CD4-positive, alpha-beta T cell treated with Interleukin-4 for 1 hour (primary cell): ENCODE results near the gene KIF5A.
"Not testable (repeated sequence)": the region's sequence is repeated elsewhere in the genome, so short reads cannot be mapped to it uniquely, and the experiment has no call there.

Experiments used
- DNase-seq, 2 donors: peaks; one replicate each; pipeline ENCODE4 v3.0.0-alpha.2; 2020 to 2022

Gene KIF5A

DNA sequence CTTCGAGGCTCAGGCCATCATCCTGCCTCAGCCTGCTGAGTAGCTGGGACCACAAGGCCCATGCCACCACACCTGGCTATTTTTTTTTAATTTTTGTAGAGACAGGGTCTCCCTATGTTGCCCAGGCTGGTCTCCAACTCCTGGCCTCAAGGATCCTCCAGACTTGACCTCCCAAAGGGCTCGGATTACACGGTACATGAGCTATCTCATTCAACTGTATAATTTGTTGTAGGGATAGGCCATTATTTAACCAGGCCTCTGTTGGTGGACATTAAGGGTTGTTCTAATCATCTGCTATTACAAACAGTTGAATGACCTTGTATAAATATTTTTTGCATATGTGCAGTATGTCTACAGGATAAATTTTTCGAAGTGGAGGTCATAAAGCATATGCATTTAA lies 9.0 kb downstream of the KIF5A start:
- DNase-seq = no peak

DNA sequence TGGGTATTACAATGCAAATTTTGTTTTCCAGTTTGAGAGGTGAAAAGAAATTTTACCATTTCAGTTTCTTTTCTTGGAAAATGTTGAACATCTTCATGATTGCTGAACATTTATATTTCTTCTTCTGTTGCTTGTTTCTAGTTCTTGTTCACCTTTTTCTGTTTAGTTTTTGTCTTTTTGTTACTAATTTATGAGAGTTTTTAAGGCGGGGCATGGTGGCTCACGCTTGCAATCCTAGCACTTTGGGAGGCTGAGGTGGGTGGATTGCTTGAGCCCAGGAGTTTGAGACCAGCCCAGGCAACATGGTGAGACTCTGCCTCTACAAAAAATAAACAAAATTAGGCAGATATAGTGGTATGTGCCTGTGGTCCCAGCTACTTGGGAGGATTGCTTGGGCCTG lies 10.7 kb downstream of the KIF5A start:
- no peak for DNase-seq

DNA sequence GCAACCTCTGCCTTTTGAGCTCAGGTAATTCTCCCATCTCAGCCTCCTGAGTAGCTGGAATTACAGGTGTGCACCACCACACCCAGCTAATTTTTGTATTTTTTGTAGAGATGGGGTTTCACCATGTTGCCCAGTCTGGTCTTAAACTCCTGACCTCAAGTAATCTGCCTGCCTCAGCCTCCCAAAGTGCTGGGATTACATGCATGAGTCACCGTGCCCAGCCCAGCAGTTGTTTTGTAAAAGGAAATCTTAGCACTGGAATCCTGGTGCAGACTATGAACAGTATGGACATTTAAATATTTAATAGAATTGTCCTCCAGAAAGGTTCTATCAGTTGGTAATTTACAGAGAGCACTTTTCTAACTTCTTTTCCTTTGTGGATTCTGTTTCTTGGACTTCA lies 11.3 kb downstream of the KIF5A start:
- not testable (repeated sequence) for DNase-seq

DNA sequence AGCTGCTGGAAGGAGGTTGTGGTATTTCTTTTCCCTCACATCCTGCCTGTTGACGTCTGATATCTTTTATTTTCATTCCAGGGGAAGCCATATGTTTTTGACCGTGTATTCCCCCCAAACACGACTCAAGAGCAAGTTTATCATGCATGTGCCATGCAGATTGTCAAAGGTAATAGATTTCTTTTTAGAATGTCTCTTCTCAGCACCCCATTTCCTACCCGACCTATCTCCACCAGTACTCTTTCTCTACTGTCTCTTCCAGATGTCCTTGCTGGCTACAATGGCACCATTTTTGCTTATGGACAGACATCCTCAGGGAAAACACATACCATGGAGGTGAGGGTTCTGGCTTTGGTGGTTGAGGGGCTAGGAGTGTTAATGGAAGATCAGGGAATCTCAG lies 13.5 kb downstream of the KIF5A start:
- DNase-seq = no peak

DNA sequence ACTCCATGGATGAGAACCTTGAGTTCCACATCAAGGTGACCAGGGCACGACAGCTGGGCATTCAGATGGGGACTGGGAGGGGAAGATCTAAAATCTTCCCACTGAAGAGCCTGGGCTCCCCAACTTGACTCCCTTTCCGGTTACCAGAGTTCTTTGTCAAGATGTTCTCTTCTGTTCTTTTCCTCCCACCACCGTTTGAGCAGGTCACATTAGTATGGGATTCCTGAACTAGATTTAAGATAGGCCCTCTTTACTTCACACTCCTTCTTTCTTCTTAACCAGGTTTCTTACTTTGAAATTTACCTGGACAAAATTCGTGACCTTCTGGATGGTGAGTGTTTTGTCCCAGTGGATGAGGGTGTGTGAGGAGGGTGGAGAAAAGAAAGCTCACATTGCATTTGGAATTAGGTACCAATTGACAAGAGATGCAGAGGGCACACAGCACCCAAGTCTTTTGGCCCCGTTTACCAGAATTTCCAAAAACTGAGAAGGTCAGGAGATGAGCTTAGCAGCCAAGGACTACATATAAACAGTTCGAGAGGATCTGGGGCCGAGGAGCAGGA lies 14.4 kb downstream of the KIF5A start:
- DNase-seq = no peak

DNA sequence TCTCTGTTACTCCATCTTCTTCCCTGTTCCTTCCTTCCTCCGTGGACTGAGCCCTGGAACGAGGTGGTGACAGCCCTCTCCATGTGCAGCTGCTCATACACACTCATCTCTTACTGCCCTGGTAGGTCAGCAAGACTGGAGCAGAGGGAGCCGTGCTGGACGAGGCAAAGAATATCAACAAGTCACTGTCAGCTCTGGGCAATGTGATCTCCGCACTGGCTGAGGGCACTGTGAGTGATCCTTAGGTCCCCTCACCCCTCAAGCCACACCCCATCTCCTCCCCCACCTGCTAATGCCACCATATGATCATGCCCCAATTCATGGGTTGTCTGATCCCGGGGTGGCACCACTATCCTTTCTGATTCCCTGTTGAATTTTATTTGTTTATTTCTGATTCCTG lies 19.0 kb downstream of the KIF5A start:
- no peak for DNase-seq

DNA sequence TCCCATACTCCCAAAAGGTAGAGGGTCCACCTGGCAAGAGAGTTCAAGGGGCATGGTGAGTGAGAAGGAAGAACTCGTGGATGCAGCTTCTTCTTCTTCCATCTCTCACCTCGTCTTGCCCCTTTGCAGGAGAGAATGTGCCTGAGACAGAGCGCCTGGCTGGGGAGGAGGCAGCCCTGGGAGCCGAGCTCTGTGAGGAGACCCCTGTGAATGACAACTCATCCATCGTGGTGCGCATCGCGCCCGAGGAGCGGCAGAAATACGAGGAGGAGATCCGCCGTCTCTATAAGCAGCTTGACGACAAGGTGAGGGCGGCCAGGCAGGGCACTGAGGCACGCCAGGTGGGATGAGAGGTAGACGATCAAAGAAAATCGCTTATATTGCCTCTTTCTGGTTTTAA lies 20.0 kb downstream of the KIF5A start:
- DNase-seq = no peak

DNA sequence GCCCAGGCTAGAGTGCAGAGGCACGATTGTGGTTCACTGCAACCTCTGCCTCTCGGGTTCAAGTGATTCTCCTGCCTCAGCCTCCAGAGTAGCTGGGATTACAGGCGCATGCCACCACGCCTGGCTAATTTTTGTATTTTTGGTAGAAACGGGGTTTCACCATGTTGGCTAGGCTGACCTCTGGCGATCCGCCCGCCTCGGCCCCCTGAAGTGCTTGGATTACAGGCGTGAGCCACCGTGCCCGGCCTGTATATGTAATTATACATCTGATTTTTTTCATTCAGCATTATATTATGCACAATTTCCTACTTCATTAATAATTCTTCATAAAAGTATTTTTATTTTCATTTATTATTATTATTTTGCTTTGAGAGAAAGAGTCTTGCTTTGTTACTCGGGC lies 20.6 kb downstream of the KIF5A start:
- not testable (repeated sequence) for DNase-seq

DNA sequence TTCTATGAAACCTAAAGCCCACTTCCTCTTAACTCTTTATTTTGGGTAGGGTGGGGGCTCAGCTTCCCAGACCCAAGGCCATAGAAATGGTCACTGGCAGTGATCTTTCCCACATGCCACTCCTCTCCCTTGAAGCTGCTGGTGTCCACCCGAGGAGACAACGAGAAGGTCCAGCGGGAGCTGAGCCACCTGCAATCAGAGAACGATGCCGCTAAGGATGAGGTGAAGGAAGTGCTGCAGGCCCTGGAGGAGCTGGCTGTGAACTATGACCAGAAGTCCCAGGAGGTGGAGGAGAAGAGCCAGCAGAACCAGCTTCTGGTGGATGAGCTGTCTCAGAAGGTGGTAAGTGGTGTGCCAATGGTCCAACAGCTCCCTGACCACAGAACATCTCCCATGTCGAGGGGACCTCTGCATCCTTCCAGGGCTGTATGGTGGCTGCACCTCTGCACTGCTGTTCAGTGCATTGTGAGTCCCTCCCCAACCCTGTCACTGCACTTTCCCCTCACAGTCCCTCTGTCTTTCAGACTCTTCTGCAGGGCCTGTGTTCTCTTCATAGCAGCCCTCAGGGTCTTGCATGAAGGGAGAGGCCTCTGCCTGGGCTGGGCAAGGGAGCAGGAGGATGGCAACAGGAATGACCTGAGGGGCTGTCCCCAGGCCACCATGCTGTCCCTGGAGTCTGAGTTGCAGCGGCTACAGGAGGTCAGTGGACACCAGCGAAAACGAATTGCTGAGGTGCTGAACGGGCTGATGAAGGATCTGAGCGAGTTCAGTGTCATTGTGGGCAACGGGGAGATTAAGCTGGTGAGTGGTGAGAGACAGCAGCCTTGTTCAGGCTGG lies 22.3 kb downstream of the KIF5A start:
- no peak for DNase-seq

DNA sequence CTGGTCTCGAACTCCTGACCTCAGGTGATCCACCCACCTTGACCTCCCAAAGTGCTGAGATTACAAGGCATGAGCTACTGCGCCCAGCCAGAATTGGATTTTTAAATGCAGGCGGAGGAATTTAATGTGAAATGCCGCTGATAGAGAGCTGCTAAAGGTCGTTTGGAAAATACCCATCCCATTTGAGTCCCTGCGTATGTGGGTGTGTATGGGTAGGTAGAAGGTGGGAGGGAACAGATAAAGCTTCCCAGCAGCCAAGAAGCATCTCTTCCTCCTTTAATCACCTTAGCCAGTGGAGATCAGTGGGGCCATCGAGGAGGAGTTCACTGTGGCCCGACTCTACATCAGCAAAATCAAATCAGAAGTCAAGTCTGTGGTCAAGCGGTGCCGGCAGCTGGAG lies 25.0 kb downstream of the KIF5A start:
- no peak for DNase-seq

DNA sequence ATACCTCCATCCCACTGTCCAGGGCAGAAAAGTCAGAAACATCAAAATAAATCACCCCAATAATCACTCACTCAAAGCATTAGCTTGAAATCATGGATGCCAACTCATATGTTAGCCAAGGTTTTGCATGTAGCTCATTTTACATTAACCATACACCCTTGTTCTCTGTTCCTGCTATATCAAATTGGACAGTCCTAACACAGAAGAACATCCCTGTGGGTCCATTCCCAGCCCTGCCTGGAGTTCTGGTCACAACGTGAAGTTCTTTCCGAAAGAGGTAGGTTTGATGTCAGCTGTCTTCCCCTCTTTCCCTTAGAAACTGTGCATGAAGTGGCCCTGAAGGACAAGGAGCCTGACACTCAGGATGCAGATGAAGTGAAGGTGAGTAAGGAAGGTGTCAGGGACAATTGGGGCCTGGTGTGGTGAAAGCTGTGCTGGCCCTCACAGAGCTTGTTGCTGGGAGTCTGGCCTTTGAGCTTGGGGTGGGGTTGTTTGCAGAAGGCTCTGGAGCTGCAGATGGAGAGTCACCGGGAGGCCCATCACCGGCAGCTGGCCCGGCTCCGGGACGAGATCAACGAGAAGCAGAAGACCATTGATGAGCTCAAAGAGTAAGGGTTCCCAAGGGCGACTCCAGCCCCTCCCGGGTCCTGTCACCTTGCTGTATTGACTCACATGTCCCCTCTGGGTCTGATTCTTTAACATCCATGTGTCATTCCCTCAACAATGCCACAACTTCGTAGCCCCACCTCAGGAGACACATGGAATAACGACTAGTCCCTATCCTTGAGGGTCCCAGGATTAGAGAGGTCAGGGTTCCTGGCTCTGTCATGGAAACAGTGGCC lies 26.1 kb downstream of the KIF5A start:
- no peak for DNase-seq

DNA sequence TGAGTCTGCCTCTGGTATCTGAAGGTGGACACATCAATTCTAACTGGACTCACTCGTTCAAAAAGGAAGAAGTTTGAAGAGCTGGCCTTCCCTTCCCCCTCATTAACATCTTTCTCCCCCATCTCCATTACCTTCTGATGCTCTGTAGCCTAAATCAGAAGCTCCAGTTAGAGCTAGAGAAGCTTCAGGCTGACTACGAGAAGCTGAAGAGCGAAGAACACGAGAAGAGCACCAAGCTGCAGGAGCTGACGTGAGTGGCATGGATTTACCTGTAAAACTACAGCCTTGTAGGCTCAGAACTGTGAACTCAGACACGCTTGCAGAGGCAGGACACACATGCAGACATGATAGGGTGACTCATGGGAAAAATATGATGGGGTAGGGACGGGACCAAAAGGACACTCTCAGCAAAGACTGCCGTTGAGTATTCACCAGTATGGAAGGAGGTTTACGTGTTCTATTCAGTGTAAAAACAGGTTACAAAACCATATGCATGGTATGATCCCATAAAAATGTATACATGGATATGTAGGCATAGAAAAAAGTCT lies 26.8 kb downstream of the KIF5A start:
- DNase-seq = no peak

DNA sequence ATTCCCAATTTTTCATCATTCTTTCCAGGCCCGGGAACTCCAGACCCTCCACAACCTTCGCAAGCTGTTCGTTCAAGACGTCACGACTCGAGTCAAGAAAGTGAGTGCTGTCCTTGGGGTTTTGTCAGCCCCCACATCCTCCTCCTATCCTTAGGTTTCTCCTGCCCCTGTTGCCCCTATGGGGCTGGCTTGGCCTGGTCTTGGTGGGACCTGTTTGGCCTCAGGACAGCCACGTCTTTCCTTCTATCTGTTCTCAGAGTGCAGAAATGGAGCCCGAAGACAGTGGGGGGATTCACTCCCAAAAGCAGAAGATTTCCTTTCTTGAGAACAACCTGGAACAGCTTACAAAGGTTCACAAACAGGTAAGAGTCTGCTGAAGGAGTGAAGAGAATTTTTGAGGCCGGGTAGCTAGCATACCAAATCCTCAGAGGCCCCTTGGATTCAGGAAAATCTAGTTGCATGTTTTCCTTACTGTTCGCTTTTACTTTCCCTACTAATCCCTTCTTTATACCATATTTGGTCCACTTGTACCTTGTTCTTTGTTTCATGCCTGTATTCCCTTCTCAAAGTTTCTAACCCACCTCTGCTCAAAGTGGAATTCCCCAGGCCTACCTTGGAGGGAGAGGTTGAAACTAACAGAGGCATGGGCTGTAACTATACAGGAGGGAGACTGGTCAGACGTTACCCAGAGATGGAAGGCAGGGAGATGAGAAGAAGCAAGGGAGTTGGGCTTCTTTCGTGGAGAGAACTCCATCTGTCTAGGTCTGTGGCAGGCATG lies 28.3 kb downstream of the KIF5A start:
- DNase-seq = no peak

DNA sequence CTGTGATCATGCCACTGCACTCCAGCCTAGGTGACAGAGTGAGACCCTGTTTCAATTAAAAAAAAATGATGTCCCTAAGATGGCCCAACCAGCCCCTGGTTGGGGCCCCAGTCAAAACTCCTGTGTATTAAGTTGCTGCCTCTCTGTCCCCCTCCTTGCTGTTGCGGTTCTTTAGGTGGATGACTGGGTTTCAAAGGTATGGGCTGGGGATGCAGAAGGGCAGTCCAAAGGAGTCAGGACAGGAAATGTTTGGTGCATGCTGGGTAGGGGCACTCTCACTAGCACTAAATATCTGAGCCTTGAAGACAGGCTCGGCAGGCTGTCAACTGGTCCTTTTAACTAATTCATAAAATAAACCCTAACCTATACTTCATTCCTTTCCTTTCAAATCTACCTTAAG lies 29.2 kb downstream of the KIF5A start:
- no peak for DNase-seq

DNA sequence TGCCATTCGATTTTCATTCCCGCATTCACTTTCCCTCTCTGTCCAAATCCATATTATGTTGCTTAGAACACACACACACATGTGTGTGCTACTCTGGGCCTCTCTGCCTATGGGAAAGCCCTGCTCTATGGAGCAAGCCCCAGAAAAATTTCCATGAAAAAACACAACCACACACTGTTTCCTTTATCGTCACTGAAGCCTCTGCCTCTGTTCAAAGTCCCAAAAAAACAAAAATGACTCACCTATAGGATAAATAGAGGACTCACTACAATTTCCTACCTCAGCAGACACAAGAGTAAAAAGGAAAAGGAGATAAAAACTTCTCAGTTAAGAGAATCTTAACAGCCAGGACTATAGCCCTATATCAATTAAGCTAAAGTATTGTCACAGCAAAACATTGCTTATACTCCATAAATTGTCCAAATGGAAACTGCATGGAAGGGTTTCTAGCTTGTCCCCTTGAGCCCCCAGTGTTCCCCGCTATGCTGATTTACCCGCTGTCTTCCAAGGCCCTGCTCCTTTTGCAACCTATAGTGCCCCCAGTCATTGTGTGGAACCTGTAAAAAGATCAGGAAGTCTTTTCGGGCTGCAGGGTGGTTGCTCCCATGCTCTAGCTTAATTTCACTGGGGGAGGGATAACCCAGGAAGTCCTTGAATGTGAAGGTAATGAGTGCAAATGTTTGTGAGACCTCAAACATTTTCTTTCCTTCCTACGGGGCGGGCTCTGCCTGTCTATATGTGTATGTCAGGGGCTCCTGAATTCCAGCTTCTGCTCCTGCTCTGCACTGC lies 30.0 kb downstream of the KIF5A start:
- no peak for DNase-seq

DNA sequence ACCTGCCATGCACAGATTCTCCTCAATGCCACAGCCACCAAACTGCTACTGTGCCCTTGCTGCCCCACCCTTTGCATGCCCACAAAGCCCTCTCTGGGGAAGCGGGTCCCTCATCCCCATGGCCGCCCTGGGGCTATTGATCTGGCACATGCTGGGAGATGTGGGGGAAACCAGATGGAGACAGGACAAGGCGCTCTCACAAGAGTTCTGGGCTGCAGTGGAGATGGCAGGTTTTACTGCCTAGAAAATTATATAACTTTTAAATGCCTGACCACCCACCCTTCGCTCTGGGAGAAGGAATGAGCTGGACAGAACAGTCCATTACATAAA lies 30.6 kb downstream of the KIF5A start:
- DNase-seq = no peak

DNA sequence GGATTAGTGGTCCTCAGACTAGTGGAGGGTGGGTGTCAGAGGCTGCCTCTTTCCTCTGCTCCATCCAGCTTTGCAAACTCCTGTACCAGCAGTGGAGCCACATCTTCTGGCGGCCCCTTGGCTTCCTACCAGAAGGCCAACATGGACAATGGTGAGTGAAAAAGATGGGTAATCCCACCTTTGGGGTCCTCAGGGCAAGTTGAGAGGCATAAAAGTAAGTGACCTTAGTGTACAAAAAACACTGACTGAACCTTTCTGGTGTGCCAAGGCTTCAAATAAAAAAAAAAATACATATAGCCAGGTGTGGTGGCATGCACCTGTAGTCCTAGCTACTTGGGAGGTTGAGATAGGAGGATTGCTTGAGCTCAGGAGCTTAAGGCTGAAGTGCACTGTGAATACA lies 32.0 kb downstream of the KIF5A start:
- no peak for DNase-seq

DNA sequence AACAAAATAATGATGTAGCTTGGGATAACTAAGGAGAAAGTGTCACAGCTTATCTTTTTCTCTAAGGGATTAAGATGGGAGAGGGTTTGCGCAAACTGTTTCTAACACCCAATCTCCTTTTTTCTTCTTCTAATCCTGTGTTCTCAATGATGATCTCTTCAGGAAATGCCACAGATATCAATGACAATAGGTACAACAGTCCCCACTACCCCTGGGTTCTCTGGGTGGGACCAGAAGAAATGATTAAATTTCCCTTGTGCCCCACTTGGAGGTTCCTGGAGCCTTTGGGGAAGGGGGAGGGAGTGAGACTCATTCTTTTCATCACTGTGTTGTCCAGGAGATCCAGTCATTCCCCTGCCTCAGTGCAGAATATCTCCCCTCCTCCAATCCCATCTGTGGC lies 32.6 kb downstream of the KIF5A start:
- no peak for DNase-seq

DNA sequence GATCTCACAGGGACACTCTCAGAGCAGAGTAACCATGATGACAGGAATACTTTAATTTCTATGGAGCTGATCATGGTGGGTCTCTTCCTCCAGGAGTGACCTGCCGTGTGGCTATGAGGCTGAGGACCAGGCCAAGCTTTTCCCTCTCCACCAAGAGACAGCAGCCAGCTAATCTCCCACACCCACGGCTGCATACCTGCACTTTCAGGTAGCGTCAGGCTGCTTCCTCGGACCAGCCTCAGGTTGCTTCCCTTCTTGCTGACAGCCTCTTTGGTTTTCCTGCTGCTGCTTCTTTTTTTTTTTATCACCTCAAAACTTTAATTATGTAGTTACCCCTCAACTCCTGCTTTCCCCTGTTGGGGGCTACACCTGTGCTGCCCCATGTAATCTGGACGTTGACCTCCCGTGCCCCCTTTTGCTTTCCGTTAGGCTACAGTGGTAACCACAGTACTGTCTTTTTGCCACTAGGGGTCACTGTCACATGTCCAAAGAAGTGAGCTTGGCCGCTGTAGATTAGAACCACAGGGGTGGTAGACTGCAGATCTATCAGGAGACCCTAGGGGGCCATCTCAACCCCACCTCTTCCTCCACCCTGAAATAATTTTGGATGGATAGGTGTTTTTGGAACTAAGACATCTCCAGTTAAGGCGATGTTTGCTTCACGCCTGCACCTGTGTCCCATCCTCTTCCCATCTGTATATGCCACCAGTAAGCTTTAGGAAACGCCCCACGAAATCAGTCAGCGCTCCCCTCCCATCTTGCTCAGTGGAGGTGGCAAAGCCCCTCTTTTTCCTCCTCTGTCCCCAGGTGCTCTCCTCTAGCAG lies 33.4 kb downstream of the KIF5A start:
- peak; percentile 83 to 87 for DNase-seq

DNA sequence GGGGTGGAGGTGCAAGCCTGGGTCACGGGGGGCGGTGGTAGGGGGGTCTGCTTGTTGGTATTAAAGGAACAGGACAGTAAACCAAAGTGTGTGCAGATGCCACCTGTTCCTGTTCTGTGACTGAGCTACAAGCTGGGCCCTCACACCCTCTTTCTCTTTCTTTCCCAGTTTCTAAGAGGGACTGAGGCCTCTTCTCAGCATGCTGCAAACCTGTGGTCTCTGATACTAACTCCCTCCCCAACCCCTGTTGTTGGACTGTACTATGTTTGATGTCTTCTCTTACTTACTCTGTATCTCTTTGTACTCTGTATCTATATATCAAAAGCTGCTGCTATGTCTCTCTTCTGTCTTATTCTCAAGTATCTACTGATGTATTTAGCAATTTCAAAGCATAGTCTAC lies 34.2 kb downstream of the KIF5A start:
- DNase-seq = no peak

DNA sequence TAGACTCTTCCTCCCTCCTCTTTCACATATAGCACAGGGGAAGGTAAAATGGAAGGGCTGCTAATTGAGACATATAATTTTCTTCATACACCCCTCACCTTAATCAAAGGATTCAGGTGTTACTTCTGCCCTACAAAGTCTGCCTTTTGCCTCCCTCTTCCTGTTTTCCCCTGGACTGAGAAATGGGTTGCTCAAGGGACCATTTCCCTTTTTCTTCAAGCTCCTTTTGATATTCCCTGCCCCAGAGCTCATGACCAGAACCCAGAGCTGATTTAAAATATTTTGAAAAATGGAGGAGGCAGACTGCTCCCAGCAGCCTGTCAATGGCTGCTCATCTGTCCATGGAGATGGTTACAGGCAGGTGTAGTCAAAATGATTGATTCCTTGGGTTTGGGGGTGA lies 34.8 kb downstream of the KIF5A start:
- no peak for DNase-seq
